Fibroblast of the aortic adventitia (primary cell): ENCODE measurements around the gene PLPP1. TPM values are rescaled to one million over a fixed set of nuclear protein-coding genes. Genes with fewer than 3 reads are reported as not detected.

Source experiments
- DNase-seq: peaks from one replicate; pipeline ENCODE4 v3.0.0-alpha.2; 2010; ENCODE audit warnings: low read depth
- H3K4me3 ChIP-seq: 2 replicates; pipeline ENCODE4 v1.5.1; 2011; ENCODE audit warnings: low read depth, mild to moderate bottlenecking, control low read depth, low read length, moderate library complexity
- total RNA-seq: library from RNA; depleted of rRNA; stranded (reverse); fragments of >200 nt; gene quantifications from 2 replicates; pipeline ENCODE4 v1.2.3, GENCODE V29; 2012; ENCODE audit warnings: low replicate concordance
- TF ChIP-seq, protein P1 (sequence below): IDR thresholded peaks from 2 replicates; pipeline ENCODE4 v1.5.1; 2011; ENCODE audit warnings: mild to moderate bottlenecking, low read length, control low read depth, inconsistent platforms; ENCODE audit not compliant: insufficient read depth

The PLPP1 gene
- total RNA-seq, 1 donor, result 71.8 TPM

DNA sequence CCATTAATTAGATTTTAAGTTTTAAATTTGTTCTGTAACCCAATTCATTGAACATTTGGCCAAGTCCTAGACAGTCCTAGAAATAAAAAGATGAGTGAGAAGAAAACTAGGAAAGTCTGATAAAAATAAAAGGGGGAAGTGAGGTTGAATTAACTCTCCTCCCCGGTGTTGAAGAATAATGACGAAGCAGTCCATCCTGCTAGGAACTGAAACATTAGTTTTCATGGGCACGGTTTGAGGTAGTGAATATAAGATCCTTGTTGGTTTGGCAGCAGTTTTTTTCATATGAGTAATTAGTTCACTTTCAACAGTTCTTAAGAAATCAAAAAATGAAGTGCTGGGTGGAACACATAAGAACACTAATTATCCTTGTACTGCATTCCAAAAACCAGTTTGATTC lies 123.9 kb downstream of the PLPP1 start:
- TF ChIP-seq, protein P1, sequence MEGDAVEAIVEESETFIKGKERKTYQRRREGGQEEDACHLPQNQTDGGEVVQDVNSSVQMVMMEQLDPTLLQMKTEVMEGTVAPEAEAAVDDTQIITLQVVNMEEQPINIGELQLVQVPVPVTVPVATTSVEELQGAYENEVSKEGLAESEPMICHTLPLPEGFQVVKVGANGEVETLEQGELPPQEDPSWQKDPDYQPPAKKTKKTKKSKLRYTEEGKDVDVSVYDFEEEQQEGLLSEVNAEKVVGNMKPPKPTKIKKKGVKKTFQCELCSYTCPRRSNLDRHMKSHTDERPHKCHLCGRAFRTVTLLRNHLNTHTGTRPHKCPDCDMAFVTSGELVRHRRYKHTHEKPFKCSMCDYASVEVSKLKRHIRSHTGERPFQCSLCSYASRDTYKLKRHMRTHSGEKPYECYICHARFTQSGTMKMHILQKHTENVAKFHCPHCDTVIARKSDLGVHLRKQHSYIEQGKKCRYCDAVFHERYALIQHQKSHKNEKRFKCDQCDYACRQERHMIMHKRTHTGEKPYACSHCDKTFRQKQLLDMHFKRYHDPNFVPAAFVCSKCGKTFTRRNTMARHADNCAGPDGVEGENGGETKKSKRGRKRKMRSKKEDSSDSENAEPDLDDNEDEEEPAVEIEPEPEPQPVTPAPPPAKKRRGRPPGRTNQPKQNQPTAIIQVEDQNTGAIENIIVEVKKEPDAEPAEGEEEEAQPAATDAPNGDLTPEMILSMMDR, result no peak
- no peak overlapping the region for H3K4me3 ChIP-seq
- no peak for DNase-seq

DNA sequence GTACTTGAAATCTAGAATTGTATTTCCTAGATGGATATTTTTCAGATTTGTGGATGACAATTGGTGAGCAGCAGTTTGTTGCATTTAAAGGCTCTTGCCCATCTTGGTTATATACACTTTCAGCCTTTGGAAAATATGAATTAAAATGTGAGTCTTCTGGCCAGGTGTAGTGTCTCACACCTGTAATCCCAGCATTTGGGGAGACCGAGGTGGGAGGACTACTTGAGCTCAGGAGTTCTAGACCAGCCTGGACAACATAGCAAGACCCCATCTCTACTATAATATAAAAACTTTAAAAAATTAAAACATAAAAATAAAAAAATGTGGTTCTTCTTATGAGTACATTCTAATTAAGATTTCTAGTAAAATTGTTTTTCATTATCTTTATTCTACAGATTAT lies 125.0 kb downstream of the PLPP1 start:
- H3K4me3 ChIP-seq, result no peak overlapping the region
- TF ChIP-seq, protein P1, result no peak
- DNase-seq, result no peak

GRCh38 chr5:55407984-55408383 lies 126.8 kb downstream of the PLPP1 start:
- no peak for DNase-seq
- TF ChIP-seq, protein P1, result no peak
- H3K4me3 ChIP-seq, result no peak overlapping the region

- peak; percentile 77 for DNase-seq
- TF ChIP-seq, protein P1, result peak; percentile 78
- no peak overlapping the region for H3K4me3 ChIP-seq
These were observed 127.6 kb downstream of the PLPP1 start for GRCh38 chr5:55407059-55407684.

DNA sequence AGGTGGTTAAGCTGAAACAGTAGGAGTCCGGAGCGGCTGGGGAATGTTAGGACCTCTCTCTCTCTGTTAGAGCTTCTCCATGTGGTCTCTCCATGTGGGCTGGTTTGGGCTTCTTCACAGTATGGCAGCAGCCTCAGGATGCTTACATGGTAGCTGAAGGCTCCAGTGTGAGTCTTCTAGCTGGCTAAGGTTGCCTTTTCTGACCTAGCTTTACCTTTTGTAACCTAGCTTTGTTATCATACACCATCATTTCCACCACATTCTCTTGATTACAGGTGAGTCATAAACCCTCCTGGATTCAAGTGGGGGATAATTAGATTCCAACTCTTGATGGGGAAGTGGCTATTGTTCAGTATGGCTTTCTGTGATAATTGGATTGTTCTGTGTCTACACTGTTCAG lies 128.5 kb downstream of the PLPP1 start:
- TF ChIP-seq, protein P1, result no peak
- H3K4me3 ChIP-seq, result no peak overlapping the region
- DNase-seq, result no peak

- DNase-seq, result no peak
- TF ChIP-seq, protein P1, result peak; percentile 31
These were observed 132.6 kb downstream of the PLPP1 start for GRCh38 chr5:55402199-55402598.

GRCh38 chr5:55393501-55394175 lies 141.1 kb downstream of the PLPP1 start:
- TF ChIP-seq, protein P1, result no peak
- no peak overlapping the region for H3K4me3 ChIP-seq

More at GRCh38 chr5:55402199-55402598, 132.6 kb downstream of the PLPP1 start:
- no peak overlapping the region for H3K4me3 ChIP-seq

More at GRCh38 chr5:55393501-55394175, 141.1 kb downstream of the PLPP1 start:
- DNase-seq, result no peak
